PFSK-1 (cell line): ENCODE results near the gene ZNF276.

Experiments used
- POLR2AphosphoS5 ChIP-seq: IDR thresholded peaks from 2 replicates; pipeline ENCODE4 v1.6.1; 2012; ENCODE audit warnings: low read depth, mild to moderate bottlenecking, control low read depth, low read length, moderate library complexity
- REST ChIP-seq, 2 experiments: IDR thresholded peaks; 2 replicates each; pipeline versions ENCODE4 v1.6.1 to v1.8.0; 2011 to 2012; ENCODE audit warnings: low read depth in 2 of 2, low read length in 2 of 2, control low read depth in 1 of 2, inconsistent platforms in 1 of 2, mild to moderate bottlenecking in 1 of 2, moderate library complexity in 1 of 2; ENCODE audit not compliant: insufficient read depth in 1 of 2
- TAF1 ChIP-seq: IDR thresholded peaks from 2 replicates; pipeline ENCODE4 v1.6.1; 2012; ENCODE audit warnings: low read length, control low read depth, borderline replicate concordance; ENCODE audit not compliant: insufficient read depth

GRCh38 chr16:89710709-89711564 lies 10.4 kb upstream of the ZNF276 start:
- TF ChIP-seq TAF1 = no peak
- no peak for TF ChIP-seq POLR2AphosphoS5
- TF ChIP-seq REST (IDR thresholded peaks at IDR 0.05; ENCODE audit: insufficient read depth in 1 of 2, low read depth in 2 of 2, low read length in 2 of 2) = no peak
